ENCODE data around the gene LZTR1. TPM values are rescaled to one million over a fixed set of nuclear protein-coding genes. Genes with fewer than 3 reads are reported as not detected.

The LZTR1 gene
- total and polyA plus RNA-seq, 2 donors (not counting 3 experiments of a cell fraction or from before 2014, with no cell fraction given) = 56.6 to 86.8 TPM

GRCh38 chr22:20979940-20980453, 2.1 kb upstream of the LZTR1 start:
- Histone ChIP-seq H3K9me1 (replicated peaks; ENCODE audit: control insufficient read depth, extremely low read depth, insufficient read depth, low read length) (no peaks in the 10 kb centered on the region), H3K36me3 (ENCODE audit: control insufficient read depth in 2 of 2, extremely low read depth in 1 of 2, insufficient read depth in 2 of 2, low read length in 2 of 2) (no peaks in the 10 kb centered on the region), H3K4me1 (ENCODE audit: control insufficient read depth, extremely low read depth, insufficient read depth, low read length) (peaks cover 17% of the 10 kb centered on the region), H3K27ac (ENCODE audit: insufficient read depth, low read depth, low read length) (no peak overlapping the region), H3K4me2 (ENCODE audit: insufficient read depth, low read length) (peak overlapping the region; percentile 55), H3K27me3 (ENCODE audit: control insufficient read depth in 2 of 2, insufficient read depth in 2 of 2, low read length in 2 of 2) (no peaks in the 10 kb centered on the region), H2AFZ (ENCODE audit: low read depth, low read length) (peak overlapping the region; percentile 93), H3K79me2 (ENCODE audit: control insufficient read depth, insufficient read depth, low read length) (peaks cover 17% of the 10 kb centered on the region), H3K4me3 (replicated peaks in 1 of 3; ENCODE audit: insufficient read depth in 1 of 3, low read depth in 1 of 3, low read length in 3 of 3) (no peak overlapping the region), H3K9me3 (replicated peaks; ENCODE audit: control insufficient read depth, insufficient read depth, low read length) (peaks cover 5% of the 10 kb centered on the region), H4K20me1 (replicated peaks; ENCODE audit: control insufficient read depth, extremely low read depth, insufficient read depth, low read length) (no peaks in the 10 kb centered on the region), H3K9ac (replicated peaks; ENCODE audit: extremely low read depth, insufficient read depth, low read length) (no peak overlapping the region)
- BruUV-seq (replicated peaks) = no TSS peak
- no peak for TF ChIP-seq JUN (IDR thresholded peaks at IDR 0.05; ENCODE audit: borderline replicate concordance, insufficient read depth, insufficient read length, low read depth)
- no peak for TF ChIP-seq POLR2AphosphoS5 (IDR thresholded peaks at IDR 0.05; ENCODE audit: insufficient read depth, low read depth, low read length)
- TF ChIP-seq GATA2 (IDR thresholded peaks at IDR 0.05; ENCODE audit: insufficient read depth, insufficient read length, low read depth, low read length) = no peak
- TF ChIP-seq POLR2A (IDR thresholded peaks at IDR 0.05; ENCODE audit: low read depth, low read length) = no peak
- TF ChIP-seq EZH2 (IDR thresholded peaks at IDR 0.05; ENCODE audit: borderline replicate concordance, low read depth, low read length, severe bottlenecking) = no peak
- CTCF ChIA-PET = interaction anchor here (0.9 to 2.5 kb wide), 4 partner anchors 19 to 94 kb away, joined by 3 to 31 read pairs (median 4); no protein-coding TSS in a partner anchor
- dilution Hi-C loops (cut with MboI; ENCODE audit: extremely low pct_ligation_motif_present, low sequenced_read_pairs) (no loop called here), intact Hi-C loops (cut with micrococcal nuclease) (no loop called here)
- POLR2A ChIA-PET = no interaction called here
- FAIRE-seq (no peak), DNase-seq (ENCODE audit: low read depth, low spot score) (no peak)

- Histone ChIP-seq H3K4me3 (replicated peaks in 1 of 3; ENCODE audit: insufficient read depth in 1 of 3, low read depth in 1 of 3, low read length in 3 of 3) (no peak overlapping the region), H3K27ac (ENCODE audit: insufficient read depth, low read depth, low read length) (no peak overlapping the region), H3K27me3 (ENCODE audit: control insufficient read depth in 2 of 2, insufficient read depth in 2 of 2, low read length in 2 of 2) (no peaks in the 10 kb centered on the region), H3K9me3 (replicated peaks; ENCODE audit: control insufficient read depth, insufficient read depth, low read length) (peaks cover 5% of the 10 kb centered on the region), H3K4me2 (ENCODE audit: insufficient read depth, low read length) (no peak overlapping the region), H4K20me1 (replicated peaks; ENCODE audit: control insufficient read depth, extremely low read depth, insufficient read depth, low read length) (no peaks in the 10 kb centered on the region), H3K9me1 (replicated peaks; ENCODE audit: control insufficient read depth, extremely low read depth, insufficient read depth, low read length) (no peaks in the 10 kb centered on the region), H3K9ac (replicated peaks; ENCODE audit: extremely low read depth, insufficient read depth, low read length) (no peak overlapping the region), H3K36me3 (ENCODE audit: control insufficient read depth in 2 of 2, extremely low read depth in 1 of 2, insufficient read depth in 2 of 2, low read length in 2 of 2) (peaks cover 0 to 3% of the 10 kb centered on the region in 2 experiments), H3K4me1 (ENCODE audit: control insufficient read depth, extremely low read depth, insufficient read depth, low read length) (peaks cover 17% of the 10 kb centered on the region), H3K79me2 (ENCODE audit: control insufficient read depth, insufficient read depth, low read length) (peaks cover 17% of the 10 kb centered on the region), H2AFZ (ENCODE audit: low read depth, low read length) (no peak overlapping the region)
- no TSS peak for BruUV-seq (replicated peaks)
- ChIA-PET POLR2A (no interaction called here), CTCF (interaction anchor here (1.2 to 2.5 kb wide), 3 partner anchors 21 to 95 kb away, joined by 3 to 31 read pairs (median 14); no protein-coding TSS in a partner anchor)
- DNase-seq (ENCODE audit: low read depth, low spot score) (no peak), FAIRE-seq (no peak)
- intact Hi-C loops (cut with micrococcal nuclease) = no loop called here
- dilution Hi-C loops (cut with MboI; ENCODE audit: extremely low pct_ligation_motif_present, low sequenced_read_pairs) = no loop called here
- TF ChIP-seq EZH2 (IDR thresholded peaks at IDR 0.05; ENCODE audit: borderline replicate concordance, low read depth, low read length, severe bottlenecking) (no peak), MAX (IDR thresholded peaks at IDR 0.05; ENCODE audit: insufficient read depth, insufficient read length) (no peak), POLR2A (IDR thresholded peaks at IDR 0.05; ENCODE audit: low read depth, low read length) (no peak), CTCF (IDR thresholded peaks at IDR 0.05; ENCODE audit: extremely low read depth in 1 of 2, insufficient read depth in 1 of 2, low read depth in 1 of 2, low read length in 2 of 2) (no peak), POLR2AphosphoS5 (IDR thresholded peaks at IDR 0.05; ENCODE audit: insufficient read depth, low read depth, low read length) (no peak), JUN (IDR thresholded peaks at IDR 0.05; ENCODE audit: borderline replicate concordance, insufficient read depth, insufficient read length, low read depth) (no peak), GATA2 (IDR thresholded peaks at IDR 0.05; ENCODE audit: insufficient read depth, insufficient read length, low read depth, low read length) (no peak), MYC (IDR thresholded peaks at IDR 0.05; ENCODE audit: low read depth, low read length) (no peak), FOS (IDR thresholded peaks at IDR 0.05; ENCODE audit: borderline replicate concordance, insufficient read depth, low read length) (no peak)
These were observed 1.6 kb upstream of the LZTR1 start for GRCh38 chr22:20980523-20980922.

Data from endothelial cell of umbilical vein (primary cell).